Sigmoid colon (tissue), 7 donors: Measurements from ENCODE around the gene PAQR7. TPM values are rescaled to one million over a fixed set of nuclear protein-coding genes. Genes with fewer than 3 reads are reported as not detected.

Source experiments
- DNase-seq: peaks from one replicate; pipeline ENCODE4 v3.0.0-alpha.2; 2019
- H3K27ac ChIP-seq, 4 donors: fragments of 200-600 bp; sonication (generic); one replicate each; pipeline ENCODE4 v1.5.1; 2016 to 2019; ENCODE audit warnings: mild to moderate bottlenecking in 1 of 4
- H3K27me3 ChIP-seq, 3 donors: fragments of 200-600 bp; sonication (generic); one replicate each; pipeline ENCODE4 v1.5.1; 2019; ENCODE audit warnings: mild to moderate bottlenecking in 1 of 3
- H3K36me3 ChIP-seq, 4 donors: fragments of 200-600 bp; sonication (generic); one replicate each; pipeline ENCODE4 v1.5.1; 2016 to 2019
- H3K4me1 ChIP-seq, 4 donors: fragments of 200-600 bp; sonication (generic); one replicate each; pipeline ENCODE4 v1.5.1; 2017 to 2019
- H3K4me3 ChIP-seq, 4 donors: fragments of 200-600 bp; sonication (generic); one replicate each; pipeline ENCODE4 v1.5.1; 2017 to 2019; ENCODE audit warnings: mild to moderate bottlenecking in 2 of 4, moderate library complexity in 1 of 4
- H3K9me3 ChIP-seq, 4 donors: fragments of 200-600 bp in 3 of 4; sonication (generic) in 3 of 4; one replicate each; pipeline versions ENCODE4 v1.5.1 to v1.6.1; 2013 to 2019
- EP300 ChIP-seq, 4 donors: sonication (generic); formaldehyde crosslinking; IDR thresholded peaks; one replicate each; pipeline ENCODE4 v1.6.1; 2017; ENCODE audit warnings: antibody characterized with exemption in 4 of 4
- POLR2A ChIP-seq, 2 donors: fragments of 450-650 bp; IDR thresholded peaks; one replicate each; pipeline ENCODE4 v1.6.1; 2016; ENCODE audit warnings: antibody characterized with exemption in 2 of 2, mild to moderate bottlenecking in 2 of 2, moderate library complexity in 2 of 2
- POLR2AphosphoS5 ChIP-seq, 4 donors: sonication (generic); formaldehyde crosslinking; IDR thresholded peaks; one replicate each; pipeline ENCODE4 v1.6.1; 2017; ENCODE audit warnings: antibody characterized with exemption in 4 of 4
- WGBS, 2 donors: extraction: QIAGEN DNeasy Blood & Tissue Kit; methylation state at CpG; one replicate each; pipeline ENCODE4 v1.1.7; 2013; 5-methylcytosine and 5-hydroxymethylcytosine counted together
- intact Hi-C: fragments of 100-400 bp; cut with DNase I; formaldehyde crosslinking; loops from one replicate; pipeline ENCODE4 v1.15.1; 2023
- polyA plus RNA-seq, 3 donors: library from polyadenylated mRNA; stranded (reverse); fragments of 200-250 nt; gene quantifications; one replicate each; pipeline ENCODE4 v1.2.3, GENCODE V29; 2013
- small RNA-seq, 3 donors: library from RNA; depleted of rRNA; stranded (forward); fragments of <200 nt; gene quantifications; one replicate each; pipeline ENCODE3, GENCODE V24; 2016
- total RNA-seq, 4 donors: library from RNA; depleted of rRNA; stranded (reverse); fragments of >200 nt; gene quantifications; one replicate each; pipeline ENCODE4 v1.1.0, GENCODE V29; 2016
- TF ChIP-seq, protein P1 (sequence below), 4 experiments: fragments of 450-650 bp in 3 of 4; fragments of 200-600 bp in 1 of 4; IDR thresholded peaks; one replicate each; pipeline ENCODE4 v1.5.1; 2016 to 2019; ENCODE audit warnings: antibody characterized with exemption in 4 of 4, mild to moderate bottlenecking in 3 of 4, moderate library complexity in 2 of 4
- donor health status: healthy with polysubstance abuse.
- donor health status: Bipolar disorder and iron deficiency.
- donor health status: healthy.

PAQR7 gene
- total and polyA plus RNA-seq, 7 donors = 0.92 to 9.4 (median 4.3) TPM

DNA sequence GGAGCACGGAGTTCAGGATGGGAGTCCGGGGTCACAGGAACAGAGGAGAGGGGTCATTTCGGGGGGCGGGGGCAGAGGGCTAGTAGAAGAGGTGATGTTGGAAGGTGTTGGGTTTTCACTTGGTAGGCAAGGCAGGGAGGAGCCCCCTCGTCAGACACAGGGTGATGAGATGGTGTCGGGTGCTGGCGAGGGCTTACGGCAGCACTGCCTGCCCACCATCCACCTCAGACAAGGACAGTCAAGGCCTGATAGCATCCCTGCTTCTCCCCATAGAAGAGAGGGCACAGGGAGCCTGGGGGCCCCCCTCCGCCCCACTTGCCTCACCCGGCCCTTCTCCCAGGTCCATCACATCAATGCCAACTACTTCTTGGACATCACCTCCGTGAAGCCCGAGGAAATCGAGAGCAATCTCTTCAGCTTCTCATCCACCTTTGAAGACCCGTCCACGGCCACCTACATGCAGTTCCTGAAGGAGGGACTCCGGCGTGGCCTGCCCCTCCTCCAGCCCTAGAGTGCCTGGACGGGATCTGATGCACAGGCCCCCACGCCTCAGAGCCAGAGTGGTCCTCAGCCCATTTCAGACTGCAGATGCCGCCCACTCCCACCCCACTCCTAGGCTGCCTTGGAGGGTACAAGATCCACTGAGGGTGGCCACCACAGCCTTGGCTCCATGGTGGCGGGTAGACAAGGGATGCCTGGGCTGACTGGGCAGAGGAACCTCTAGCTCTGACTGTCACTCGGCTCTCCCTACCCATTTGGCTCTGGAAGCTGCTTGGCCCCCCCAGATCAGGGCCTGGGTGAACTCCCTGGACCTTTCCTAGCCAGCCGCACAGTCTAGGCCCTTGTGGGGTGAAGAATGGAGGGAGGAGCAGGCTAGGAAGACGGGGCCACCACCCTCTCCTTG lies 60.0 kb downstream of the PAQR7 start:
- Histone ChIP-seq H3K27ac (no peak overlapping the region), H3K9me3 (no peaks in the 10 kb centered on the region), H3K27me3 (no peaks in the 10 kb centered on the region), H3K4me1 (peaks cover 2 to 22% (median 20%) of the 10 kb centered on the region in 4 donors), H3K36me3 (peaks cover 12 to 55% (median 28%) of the 10 kb centered on the region in 4 donors), H3K4me3 (no peak overlapping the region)
- TF ChIP-seq EP300 (IDR thresholded peaks at IDR 0.05) (no peak), POLR2A (IDR thresholded peaks at IDR 0.05) (no peak), POLR2AphosphoS5 (IDR thresholded peaks at IDR 0.05) (no peak)
- TF ChIP-seq, protein P1, sequence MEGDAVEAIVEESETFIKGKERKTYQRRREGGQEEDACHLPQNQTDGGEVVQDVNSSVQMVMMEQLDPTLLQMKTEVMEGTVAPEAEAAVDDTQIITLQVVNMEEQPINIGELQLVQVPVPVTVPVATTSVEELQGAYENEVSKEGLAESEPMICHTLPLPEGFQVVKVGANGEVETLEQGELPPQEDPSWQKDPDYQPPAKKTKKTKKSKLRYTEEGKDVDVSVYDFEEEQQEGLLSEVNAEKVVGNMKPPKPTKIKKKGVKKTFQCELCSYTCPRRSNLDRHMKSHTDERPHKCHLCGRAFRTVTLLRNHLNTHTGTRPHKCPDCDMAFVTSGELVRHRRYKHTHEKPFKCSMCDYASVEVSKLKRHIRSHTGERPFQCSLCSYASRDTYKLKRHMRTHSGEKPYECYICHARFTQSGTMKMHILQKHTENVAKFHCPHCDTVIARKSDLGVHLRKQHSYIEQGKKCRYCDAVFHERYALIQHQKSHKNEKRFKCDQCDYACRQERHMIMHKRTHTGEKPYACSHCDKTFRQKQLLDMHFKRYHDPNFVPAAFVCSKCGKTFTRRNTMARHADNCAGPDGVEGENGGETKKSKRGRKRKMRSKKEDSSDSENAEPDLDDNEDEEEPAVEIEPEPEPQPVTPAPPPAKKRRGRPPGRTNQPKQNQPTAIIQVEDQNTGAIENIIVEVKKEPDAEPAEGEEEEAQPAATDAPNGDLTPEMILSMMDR (IDR thresholded peaks at IDR 0.05) = no peak
- intact Hi-C loops = loop anchor here (10.0 kb wide), 1 partner anchor 571 kb away; the partner anchor contains the start of gene RSRP1
- 95% methylated on average over 24 of the region's 24 CpGs for WGBS, 2 donors
- DNase-seq = no peak

DNA sequence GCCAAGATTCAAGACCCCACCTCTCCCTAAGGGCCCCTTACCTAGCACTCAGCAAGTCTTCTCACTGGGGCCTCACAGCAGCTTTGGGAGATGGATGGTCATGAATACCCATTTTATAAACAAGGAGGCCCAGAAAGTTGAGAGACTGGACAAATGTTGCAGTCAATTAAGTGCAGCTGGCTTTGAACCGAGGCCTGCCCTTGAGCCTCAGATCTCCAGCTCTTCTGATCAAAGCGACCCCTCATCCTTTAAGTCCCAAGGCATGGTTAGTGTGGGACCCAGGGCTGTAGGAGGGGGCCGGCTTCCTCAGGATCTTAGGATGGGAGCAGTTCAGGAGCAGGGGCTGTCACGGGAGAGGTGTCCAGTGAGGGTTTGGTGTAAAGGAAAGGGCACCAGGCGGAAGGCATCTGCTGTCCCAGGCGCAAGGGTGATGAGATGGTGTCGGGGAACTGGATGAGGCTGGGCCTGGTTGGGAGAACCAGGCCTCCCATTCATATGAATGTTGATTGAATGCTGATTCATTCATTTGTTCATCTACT lies 60.9 kb downstream of the PAQR7 start:
- Histone ChIP-seq H3K4me1 (peaks cover under 1 to 26% (median 21%) of the 10 kb centered on the region in 4 donors), H3K27me3 (no peaks in the 10 kb centered on the region), H3K36me3 (peaks cover 12 to 63% (median 32%) of the 10 kb centered on the region in 4 donors), H3K4me3 (no peak overlapping the region), H3K27ac (no peak overlapping the region), H3K9me3 (no peaks in the 10 kb centered on the region)
- intact Hi-C loops = loop anchor here (10.0 kb wide), 1 partner anchor 570 kb away; the partner anchor contains the start of gene RSRP1
- no peak for DNase-seq
- 92 to 93% methylated on average over 7 of the region's 7 CpGs for WGBS, 2 donors
- TF ChIP-seq POLR2A (IDR thresholded peaks at IDR 0.05) (no peak), EP300 (IDR thresholded peaks at IDR 0.05) (no peak), POLR2AphosphoS5 (IDR thresholded peaks at IDR 0.05) (no peak)
- TF ChIP-seq, protein P1 (IDR thresholded peaks at IDR 0.05) = no peak

DNA sequence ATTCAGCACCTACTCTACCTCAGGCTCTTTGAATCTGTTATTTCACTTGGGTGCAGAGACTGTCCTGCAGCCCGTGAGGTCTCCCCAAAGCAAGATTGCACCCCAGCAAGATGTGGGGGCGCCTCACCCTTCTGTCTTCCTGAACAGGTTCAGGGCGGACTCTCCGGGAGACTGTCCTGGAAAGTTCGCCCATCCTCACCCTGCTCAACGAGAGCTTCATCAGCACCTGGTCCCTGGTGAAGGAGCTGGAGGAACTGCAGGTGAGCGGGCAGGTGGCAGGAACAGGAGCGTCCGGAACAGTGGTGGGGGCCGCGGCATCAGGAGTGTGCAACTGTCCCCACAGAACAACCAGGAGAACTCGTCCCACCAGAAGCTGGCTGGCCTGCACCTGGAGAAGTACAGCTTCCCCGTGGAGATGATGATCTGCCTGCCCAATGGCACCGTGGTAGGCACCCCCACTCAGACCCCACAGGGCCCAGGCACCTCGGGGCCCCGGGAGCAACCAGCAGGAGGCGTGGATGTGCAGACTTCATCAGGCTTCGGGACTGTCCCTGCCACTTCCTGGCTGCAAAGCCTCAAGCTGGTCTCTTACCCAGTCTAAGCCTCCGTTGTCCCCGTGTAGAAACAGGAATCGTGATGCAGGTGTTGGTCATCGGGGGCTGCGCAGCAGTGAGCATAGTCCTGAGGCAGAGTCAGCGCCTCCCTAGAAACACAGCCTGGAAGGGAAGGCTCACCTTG lies 61.6 kb downstream of the PAQR7 start:
- Histone ChIP-seq H3K9me3 (no peaks in the 10 kb centered on the region), H3K27ac (no peak overlapping the region), H3K4me3 (no peak overlapping the region), H3K36me3 (peaks cover 12 to 70% (median 37%) of the 10 kb centered on the region in 4 donors), H3K27me3 (no peaks in the 10 kb centered on the region), H3K4me1 (peaks cover 0 to 23% (median 17%) of the 10 kb centered on the region in 4 donors)
- TF ChIP-seq POLR2AphosphoS5 (IDR thresholded peaks at IDR 0.05) (no peak), POLR2A (IDR thresholded peaks at IDR 0.05) (no peak), EP300 (IDR thresholded peaks at IDR 0.05) (no peak)
- intact Hi-C loops = loop anchor here (10.0 kb wide), 1 partner anchor 569 kb away; the partner anchor contains the start of gene RSRP1
- WGBS, 2 donors = 86 to 91% methylated on average over 24 of the region's 24 CpGs
- no peak for DNase-seq

DNA sequence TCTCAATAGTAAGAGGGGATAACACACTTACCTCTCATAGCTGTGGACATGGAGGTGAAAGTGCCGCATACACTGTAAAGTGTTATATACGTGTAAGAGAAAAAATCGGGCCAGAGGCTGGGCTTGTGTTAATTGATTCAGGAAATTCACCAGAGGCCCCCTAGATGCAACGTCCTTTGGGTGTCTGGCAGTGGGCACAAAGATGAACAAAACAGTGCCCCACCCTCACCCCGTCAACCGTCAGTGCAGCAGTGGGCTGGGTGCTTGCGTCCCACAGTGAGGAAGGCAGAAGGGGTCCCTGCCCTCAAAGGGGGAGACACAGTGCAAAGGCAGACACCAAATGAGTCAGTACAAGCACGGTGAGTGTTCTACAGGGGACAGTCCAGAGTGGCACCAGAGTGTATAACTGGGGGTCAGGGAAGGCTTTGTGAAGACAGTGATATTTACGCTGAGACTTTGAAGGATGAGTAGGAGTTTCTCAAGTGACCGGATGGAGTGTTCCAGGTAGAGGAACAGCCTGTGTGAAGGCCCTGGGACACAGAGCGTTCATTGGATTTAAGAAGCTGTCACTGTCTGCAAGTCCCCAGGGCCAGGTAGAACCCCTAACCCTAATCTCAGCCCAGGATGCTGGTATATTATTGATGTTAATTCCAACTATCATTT lies 62.3 kb downstream of the PAQR7 start:
- no peak for DNase-seq
- H3K4me1 ChIP-seq = peaks cover 0 to 17% (median 11%) of the 10 kb centered on the region in 4 donors
- H3K27me3 ChIP-seq = no peaks in the 10 kb centered on the region
- no peak overlapping the region for H3K4me3 ChIP-seq
- peaks cover 12 to 77% (median 39%) of the 10 kb centered on the region in 4 donors for H3K36me3 ChIP-seq
- 81 to 83% methylated on average over 11 of the region's 11 CpGs for WGBS, 2 donors
- intact Hi-C loops = loop anchor here (10.0 kb wide), 1 partner anchor 568 kb away; the partner anchor contains the start of gene RSRP1
- TF ChIP-seq POLR2AphosphoS5 (IDR thresholded peaks at IDR 0.05) (no peak), EP300 (IDR thresholded peaks at IDR 0.05) (no peak), POLR2A (IDR thresholded peaks at IDR 0.05) (no peak)
- TF ChIP-seq, protein P1 (IDR thresholded peaks at IDR 0.05) = no peak
- no peaks in the 10 kb centered on the region for H3K9me3 ChIP-seq
- no peak overlapping the region for H3K27ac ChIP-seq

Small RNAs within 50 kb of the gene (small RNA-seq; reads per million reads assigned to genes)
- gene AL033528.1 (0 reads per million in 3 donors), gene RF00019 (0 reads per million in 3 donors), gene SNRPFP2 (0 reads per million in 3 donors)

Other genes starting within 250 kb of the PAQR7 start
- gene SELENON, start 75.5 kb downstream of the PAQR7 start, total RNA-seq = 10 to 100 TPM; 15.5 to 37.4 (median 19.7) TPM
- 10 to 100 TPM in 1 of 3 donors, 1 to 10 TPM in 2; 4.6 to 28.9 (median 6.6) TPM for gene SELENON, start 75.5 kb downstream of the PAQR7 start, polyA plus RNA-seq
- 100 to 1,000 TPM; 106 to 150 (median 121) TPM for gene MTFR1L, start 55.8 kb downstream of the PAQR7 start, total RNA-seq
- 10 to 100 TPM; 26.1 to 38.4 (median 36.1) TPM for gene MTFR1L, start 55.8 kb downstream of the PAQR7 start, polyA plus RNA-seq
- not detected for gene AUNIP, start 16.3 kb downstream of the PAQR7 start, total RNA-seq
- 1 to 10 TPM in 1 of 3 donors, under 1 TPM in 1, not detected in 1; 0.46 to 1.9 TPM for gene AUNIP, start 16.3 kb downstream of the PAQR7 start, polyA plus RNA-seq
- gene STMN1, start 30.7 kb upstream of the PAQR7 start, total RNA-seq = 10 to 100 TPM; 30.7 to 37.5 (median 36.3) TPM
- 100 to 1,000 TPM in 1 of 3 donors, 10 to 100 TPM in 2; 61.3 to 175 (median 97.1) TPM for gene STMN1, start 30.7 kb upstream of the PAQR7 start, polyA plus RNA-seq
- 10 to 100 TPM in 2 of 4 donors, 1 to 10 TPM in 2; 6.7 to 12.2 (median 9.8) TPM for gene PAFAH2, start 122.4 kb upstream of the PAQR7 start, total RNA-seq
- gene PAFAH2, start 122.4 kb upstream of the PAQR7 start, polyA plus RNA-seq = 10 to 100 TPM; 19.2 to 36.1 (median 19.3) TPM
- gene EXTL1, start 146.1 kb upstream of the PAQR7 start, total RNA-seq = 1 to 10 TPM in 3 of 4 donors, under 1 TPM in 1; 0.99 to 1.5 (median 1.1) TPM
- under 1 TPM in 2 of 3 donors, not detected in 1; under 0.01 to 0.39 TPM for gene EXTL1, start 146.1 kb upstream of the PAQR7 start, polyA plus RNA-seq
- under 1 TPM in 1 of 4 donors, not detected in 3; 0.16 TPM for gene SLC30A2, start 170.4 kb upstream of the PAQR7 start, total RNA-seq
- under 1 TPM in 2 of 3 donors, not detected in 1; 0.07 to 0.92 TPM for gene SLC30A2, start 170.4 kb upstream of the PAQR7 start, polyA plus RNA-seq
- gene TRIM63, start 191.9 kb upstream of the PAQR7 start, total RNA-seq = 1 to 10 TPM in 1 of 4 donors, under 1 TPM in 1, not detected in 2; 0.81 to 2.1 TPM
- gene TRIM63, start 191.9 kb upstream of the PAQR7 start, polyA plus RNA-seq = 1 to 10 TPM in 1 of 3 donors, under 1 TPM in 2; 0.35 to 1.8 (median 0.46) TPM
- gene PDIK1L, start 236.1 kb upstream of the PAQR7 start, total RNA-seq = 10 to 100 TPM in 1 of 4 donors, 1 to 10 TPM in 3; 4.2 to 15.7 (median 6.6) TPM
- gene PDIK1L, start 236.1 kb upstream of the PAQR7 start, polyA plus RNA-seq = 1 to 10 TPM; 4.6 to 5.4 (median 5.0) TPM